Measurements from ENCODE around the gene PSME1.

- TF ChIP-seq CTCF (conservative IDR thresholded peaks at IDR 0.05; ENCODE audit: low read depth, low read length): no peak
- no peak for TF ChIP-seq CEBPB (IDR thresholded peaks at IDR 0.05; ENCODE audit: low read depth, low read length)
- TF ChIP-seq POLR2A (IDR thresholded peaks at IDR 0.05; ENCODE audit: low read depth, low read length): no peak
- no peak for TF ChIP-seq MXI1 (IDR thresholded peaks at IDR 0.05; ENCODE audit: borderline replicate concordance, low read depth, low read length)
- TF ChIP-seq RAD21 (IDR thresholded peaks at IDR 0.05; ENCODE audit: low read length): no peak
- TF ChIP-seq, protein P1, sequence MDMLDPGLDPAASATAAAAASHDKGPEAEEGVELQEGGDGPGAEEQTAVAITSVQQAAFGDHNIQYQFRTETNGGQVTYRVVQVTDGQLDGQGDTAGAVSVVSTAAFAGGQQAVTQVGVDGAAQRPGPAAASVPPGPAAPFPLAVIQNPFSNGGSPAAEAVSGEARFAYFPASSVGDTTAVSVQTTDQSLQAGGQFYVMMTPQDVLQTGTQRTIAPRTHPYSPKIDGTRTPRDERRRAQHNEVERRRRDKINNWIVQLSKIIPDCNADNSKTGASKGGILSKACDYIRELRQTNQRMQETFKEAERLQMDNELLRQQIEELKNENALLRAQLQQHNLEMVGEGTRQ (IDR thresholded peaks at IDR 0.05; ENCODE audit: low read depth, low read length): no peak
Observed at GRCh38 chr14:24088095-24088494, 47.9 kb upstream of the PSME1 start.

Data from IMR-90 (cell line).